Measurements from ENCODE around the gene SPON1.
"Not testable (repeated sequence)": the region's sequence is repeated elsewhere in the genome, so short reads cannot be mapped to it uniquely, and the experiment has no call there.

SPON1 gene

GRCh38 chr11:14029971-14030920, 67.7 kb downstream of the SPON1 start:
- DNase-seq = peak in 9 of 56 donors; percentile 2 to 47 (median 11)

DNA sequence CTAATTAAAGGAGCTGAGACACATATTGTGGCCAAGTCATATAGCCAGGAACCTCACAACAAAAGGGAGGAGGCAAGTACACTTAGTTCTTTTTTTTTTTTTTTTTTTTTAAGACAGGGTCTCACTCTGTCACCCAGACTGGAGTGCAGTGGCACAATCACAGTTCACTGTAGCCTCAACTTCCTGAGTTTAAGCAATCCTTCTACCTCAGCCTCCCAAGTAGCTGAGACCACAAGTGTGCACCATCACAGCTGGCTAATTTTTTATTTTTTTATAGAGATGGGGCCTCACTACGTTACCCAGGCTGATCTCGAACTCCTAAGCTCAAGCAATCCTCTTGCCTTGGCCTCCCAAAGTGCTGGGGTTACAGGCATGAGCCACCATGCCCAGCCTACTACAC, 73.0 kb downstream of the SPON1 start:
- not testable (repeated sequence) for DNase-seq

- no peak for DNase-seq
Observed at GRCh38 chr11:14036469-14036868, 73.9 kb downstream of the SPON1 start.

DNA sequence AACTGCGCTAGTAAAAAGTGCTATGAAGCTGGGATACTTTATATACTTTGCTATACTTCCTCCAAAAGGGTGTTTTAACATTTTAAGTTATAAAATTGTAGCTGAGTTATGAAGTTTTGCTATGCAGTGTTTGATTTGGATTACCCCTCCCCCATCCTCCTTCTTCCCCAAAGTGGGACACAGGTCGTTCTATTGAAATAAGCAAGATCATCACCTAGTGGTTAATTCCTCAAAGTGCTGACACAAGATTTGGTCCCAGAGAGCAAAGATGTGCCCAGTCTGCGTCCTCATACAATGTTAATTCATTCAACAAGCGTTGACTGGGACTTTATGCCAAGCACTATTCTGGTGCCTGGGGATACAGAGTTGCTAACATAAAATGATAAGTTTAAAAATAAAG, 78.5 kb downstream of the SPON1 start:
- DNase-seq = no peak

GRCh38 chr11:14041565-14041964, 79.0 kb downstream of the SPON1 start:
- no peak for DNase-seq

- peak in 26 of 56 donors; percentile 5 to 59 (median 21) for DNase-seq
Observed at GRCh38 chr11:14042686-14043465, 80.4 kb downstream of the SPON1 start.

DNA sequence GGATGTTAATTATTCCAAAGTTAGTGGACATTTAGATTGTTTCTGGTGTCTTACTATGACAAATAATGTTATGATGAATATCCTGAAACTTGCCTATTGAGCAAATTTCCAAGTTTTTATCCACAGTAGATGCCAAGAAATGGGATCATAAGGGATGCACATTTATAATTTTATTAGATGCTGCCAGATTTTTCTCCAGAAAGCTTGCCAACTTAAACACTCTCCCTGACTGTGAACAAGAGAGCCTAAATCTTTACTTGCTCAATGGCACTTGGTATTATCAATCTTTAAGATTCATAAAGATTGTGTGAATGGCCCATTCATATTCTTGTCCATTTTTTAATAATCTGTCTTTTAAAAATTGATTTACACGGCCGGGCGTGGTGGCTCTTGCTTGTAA, 82.4 kb downstream of the SPON1 start:
- DNase-seq = no peak

- DNase-seq = no peak
Observed at GRCh38 chr11:14045417-14045816, 82.9 kb downstream of the SPON1 start.

GRCh38 chr11:14052198-14052597, 89.7 kb downstream of the SPON1 start:
- no peak for DNase-seq

DNA sequence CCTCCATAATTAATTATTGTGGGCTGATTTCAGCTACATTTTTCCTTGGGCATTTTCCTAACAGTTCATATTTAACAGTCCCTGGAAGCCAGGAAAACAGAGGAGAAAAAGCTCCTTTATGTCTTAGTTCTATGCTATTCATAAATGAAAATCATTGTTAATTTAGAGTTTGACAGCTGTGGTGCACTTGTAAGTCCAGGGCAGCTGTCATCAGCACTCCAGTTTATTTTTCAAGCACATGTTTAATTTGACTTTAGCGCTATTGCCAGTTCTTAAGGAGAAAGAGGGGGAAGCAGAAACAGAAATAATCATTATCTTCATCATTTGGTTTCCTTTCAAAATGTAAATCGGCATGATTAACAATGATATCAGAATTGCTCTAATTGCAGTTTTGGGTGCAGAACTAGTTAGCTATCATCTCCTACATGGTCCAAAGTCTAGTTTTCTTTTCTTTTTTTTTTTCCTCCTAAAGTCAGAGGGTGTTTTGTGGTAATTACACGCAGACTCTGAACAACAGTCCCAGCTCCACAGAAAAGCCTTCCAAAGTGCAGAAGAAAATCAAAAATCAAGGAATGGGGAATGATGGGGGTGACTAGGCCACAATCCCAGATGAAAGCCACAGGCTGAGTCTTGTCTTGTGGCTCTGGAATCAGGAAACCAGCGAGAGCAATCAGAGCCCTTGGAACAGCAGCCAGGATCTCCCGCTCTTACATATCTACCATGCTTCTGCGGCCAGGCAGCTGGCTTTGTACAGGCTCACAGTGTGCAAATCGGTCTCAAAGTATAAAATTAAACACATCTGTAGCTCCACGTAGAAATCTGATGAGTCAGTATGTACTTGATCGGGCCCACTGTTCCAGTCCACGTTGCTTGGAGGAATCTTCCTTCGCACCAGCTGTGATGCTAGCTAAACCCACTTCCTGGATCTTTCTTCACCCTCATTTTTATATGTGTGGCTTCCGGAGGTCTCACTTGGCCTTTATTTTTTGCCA, 91.9 kb downstream of the SPON1 start:
- no peak for DNase-seq

DNA sequence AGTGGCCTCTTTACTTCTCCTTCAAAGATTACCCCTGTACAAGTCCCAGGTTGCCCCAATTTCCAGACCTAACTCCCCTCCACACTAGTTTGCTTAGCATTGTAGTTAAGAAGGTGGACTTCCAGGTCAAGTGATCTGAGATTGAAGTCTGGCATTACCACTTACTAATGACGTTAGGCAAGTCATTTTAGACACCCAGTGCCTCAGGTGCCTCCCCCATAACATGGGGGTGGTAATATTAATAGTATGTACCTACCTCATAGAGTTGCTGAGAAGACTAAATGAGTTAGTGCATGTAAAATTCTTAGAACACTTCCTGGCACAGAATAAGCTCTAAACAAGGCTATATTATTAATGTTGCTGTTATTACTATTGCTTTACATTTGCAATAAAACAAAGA, 93.4 kb downstream of the SPON1 start:
- no peak for DNase-seq

- DNase-seq = no peak
Observed at GRCh38 chr11:14058061-14058460, 95.5 kb downstream of the SPON1 start.

DNA sequence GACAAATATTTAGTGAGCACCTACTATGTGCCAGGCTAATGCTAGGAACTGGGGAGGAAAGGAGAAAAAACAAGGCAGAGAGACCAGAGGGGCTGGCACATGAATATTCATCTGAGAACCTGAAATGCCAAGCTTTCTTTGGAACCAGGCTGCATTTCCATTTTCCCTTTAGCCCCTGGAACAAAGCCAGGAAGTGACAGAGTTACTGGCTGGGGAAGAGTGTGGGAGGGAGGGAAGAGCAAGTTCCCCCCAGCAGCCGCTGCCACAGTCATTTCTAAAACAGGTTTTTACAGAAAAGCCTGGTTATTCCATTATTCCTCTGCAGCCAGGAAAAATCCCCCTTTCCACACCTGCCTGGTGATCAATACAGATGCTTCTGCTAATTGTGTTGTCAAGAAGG, 97.0 kb downstream of the SPON1 start:
- DNase-seq = peak in 16 of 56 donors; percentile 3 to 36 (median 11)

DNA sequence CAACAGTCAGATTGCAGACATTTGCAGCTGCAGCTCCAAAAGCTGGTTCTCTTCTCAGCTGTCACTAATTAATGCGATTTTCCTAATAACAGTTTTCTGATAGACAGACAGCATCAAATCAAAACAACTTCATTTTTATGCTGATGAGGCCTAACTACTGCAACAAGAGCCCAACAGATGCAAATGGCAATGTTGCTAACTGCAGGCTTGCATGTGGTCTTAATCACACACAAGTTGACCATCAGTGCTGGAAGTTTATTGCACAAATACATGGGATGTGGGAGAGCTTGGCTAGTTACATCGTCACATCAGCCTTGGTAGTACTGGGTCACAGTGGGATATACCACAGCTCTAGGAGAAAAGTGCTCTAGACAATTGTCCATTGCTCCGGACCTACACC, 99.2 kb downstream of the SPON1 start:
- no peak for DNase-seq

DNA sequence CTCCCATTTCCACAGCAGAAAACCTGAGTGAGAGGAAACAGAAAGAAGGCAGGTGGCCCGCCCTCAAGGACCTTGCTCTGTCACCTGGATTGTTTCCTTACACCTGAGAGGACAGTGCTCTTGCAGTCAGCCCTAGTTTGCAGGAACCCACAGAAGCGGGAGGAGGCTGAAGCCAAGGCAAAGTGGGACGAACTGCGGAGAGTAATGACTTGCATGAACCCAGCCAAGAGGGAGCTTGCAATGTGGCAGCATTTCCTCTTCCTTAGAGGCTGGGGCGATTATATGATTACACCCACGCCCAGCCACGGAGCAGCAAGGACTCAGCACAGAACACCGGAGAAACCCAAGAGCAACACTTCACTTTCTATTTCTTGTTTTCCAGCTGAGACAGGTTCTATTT, 102.6 kb downstream of the SPON1 start:
- DNase-seq = peak in 12 of 56 donors; percentile 3 to 51 (median 14)

DNA sequence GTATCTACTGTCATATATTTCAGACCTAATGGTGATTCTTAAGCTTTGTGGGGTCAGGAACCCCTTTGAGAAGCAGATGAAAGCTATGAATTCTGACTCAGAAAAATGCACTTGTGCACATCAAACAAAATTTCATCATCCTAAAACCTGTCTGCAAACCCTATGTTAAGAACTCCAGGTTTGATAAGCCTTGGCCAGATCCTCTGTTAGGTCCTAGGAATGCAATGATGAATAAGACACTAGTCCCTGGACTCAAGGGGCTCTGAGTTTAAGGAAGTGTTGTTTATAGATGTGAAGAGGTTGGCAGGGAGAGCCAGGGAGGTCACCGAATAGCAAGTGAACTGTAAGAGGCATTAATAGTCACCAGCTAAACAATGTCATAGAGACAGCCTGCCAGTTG, 103.2 kb downstream of the SPON1 start:
- DNase-seq = no peak

GRCh38 chr11:14067686-14068085, 105.2 kb downstream of the SPON1 start:
- DNase-seq = no peak

DNA sequence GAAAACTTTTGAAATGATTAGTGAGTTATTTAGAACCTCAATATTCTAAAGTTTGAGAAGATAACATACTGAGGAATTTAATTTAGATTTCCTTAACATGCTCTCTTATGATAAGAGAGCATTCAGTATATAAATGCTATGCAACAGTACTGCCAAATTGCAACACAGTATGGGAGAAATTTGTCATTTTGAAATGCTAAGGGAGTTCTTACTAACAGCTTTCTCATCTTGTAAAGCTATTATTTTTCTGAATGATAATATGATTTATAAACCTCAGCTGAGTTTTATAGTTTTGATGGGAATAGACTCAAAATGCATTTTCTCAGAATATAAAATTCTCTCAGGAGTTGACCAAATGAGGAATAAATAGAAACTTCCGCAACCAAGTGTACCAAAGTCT, 108.4 kb downstream of the SPON1 start:
- DNase-seq = no peak

DNA sequence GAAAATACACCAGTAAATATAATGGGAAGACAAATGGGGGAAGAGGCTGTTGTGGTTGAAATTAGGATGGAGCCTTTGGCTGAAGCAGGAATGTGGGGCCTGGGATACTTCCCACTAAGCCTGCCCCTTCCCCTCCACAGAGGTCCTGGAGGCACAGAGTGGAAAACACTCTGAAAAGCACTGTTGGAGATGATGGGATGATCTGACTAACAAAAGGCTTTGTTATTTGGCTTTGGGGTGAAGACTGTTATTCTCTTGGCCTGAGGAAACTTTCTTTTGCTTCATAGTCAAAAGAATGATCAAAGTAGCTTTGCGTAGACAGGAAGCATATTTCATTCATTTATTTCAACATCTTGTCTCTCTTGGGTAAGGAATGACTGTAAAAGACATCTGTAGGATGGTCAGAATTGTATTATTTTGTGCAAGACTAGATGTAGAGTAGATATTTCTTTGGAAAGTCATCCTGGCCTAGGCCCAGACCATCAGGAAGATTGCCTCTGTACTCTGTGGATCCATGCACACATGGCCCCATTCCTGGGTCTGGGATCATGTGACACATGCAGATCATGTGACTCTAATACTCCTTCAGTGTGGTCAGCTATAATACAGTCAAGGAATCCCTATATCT, 111.4 kb downstream of the SPON1 start:
- DNase-seq = peak in 1 of 56 donors; percentile 20
